Nephron (organoid): Measurements from ENCODE around the gene NECTIN1.

Experiments
- H3K27ac Mint-ChIP-seq, 3 experiments: 2 replicates each; pipeline ENCODE4 v1.8.0; 2020; ENCODE audit warnings: mixed read lengths in 3 of 3, mild to moderate bottlenecking in 2 of 3, moderate library complexity in 1 of 3
- H3K27me3 Mint-ChIP-seq: 2 replicates; pipeline ENCODE4 v1.8.0; 2021; ENCODE audit warnings: low read depth, mild to moderate bottlenecking, moderate library complexity, mixed read lengths
- H3K36me3 Mint-ChIP-seq: 2 replicates; pipeline ENCODE4 v1.8.0; 2020; ENCODE audit warnings: low read depth, mixed read lengths
- H3K4me1 Mint-ChIP-seq: 2 replicates; pipeline ENCODE4 v1.8.0; 2020; ENCODE audit warnings: mixed read lengths
- H3K4me3 Mint-ChIP-seq, 3 experiments: 2 replicates each; pipeline ENCODE4 v1.8.0; 2020; ENCODE audit warnings: mild to moderate bottlenecking in 3 of 3, mixed read lengths in 3 of 3, moderate library complexity in 2 of 3
- H3K9me3 Mint-ChIP-seq: 2 replicates; pipeline ENCODE4 v1.8.0; 2020; ENCODE audit warnings: mixed read lengths
- TF ChIP-seq, protein P1 (sequence below), 3 experiments: fragments of 200-600 bp; sonication (generic); IDR thresholded peaks; one replicate each; pipeline ENCODE4 v1.5.0; 2021; ENCODE audit warnings: antibody characterized with exemption in 3 of 3; ENCODE audit not compliant: unreplicated experiment in 3 of 3

The NECTIN1 gene

GRCh38 chr11:119624102-119624615 lies 104.8 kb downstream of the NECTIN1 start:
- Mint-ChIP-seq H3K27me3 (peaks cover 21% of the 10 kb centered on the region), H3K4me1 (peaks cover 38% of the 10 kb centered on the region), H3K4me3 (no peak overlapping the region), H3K9me3 (no peaks in the 10 kb centered on the region), H3K27ac (no peak overlapping the region), H3K36me3 (no peaks in the 10 kb centered on the region)
- TF ChIP-seq, protein P1, sequence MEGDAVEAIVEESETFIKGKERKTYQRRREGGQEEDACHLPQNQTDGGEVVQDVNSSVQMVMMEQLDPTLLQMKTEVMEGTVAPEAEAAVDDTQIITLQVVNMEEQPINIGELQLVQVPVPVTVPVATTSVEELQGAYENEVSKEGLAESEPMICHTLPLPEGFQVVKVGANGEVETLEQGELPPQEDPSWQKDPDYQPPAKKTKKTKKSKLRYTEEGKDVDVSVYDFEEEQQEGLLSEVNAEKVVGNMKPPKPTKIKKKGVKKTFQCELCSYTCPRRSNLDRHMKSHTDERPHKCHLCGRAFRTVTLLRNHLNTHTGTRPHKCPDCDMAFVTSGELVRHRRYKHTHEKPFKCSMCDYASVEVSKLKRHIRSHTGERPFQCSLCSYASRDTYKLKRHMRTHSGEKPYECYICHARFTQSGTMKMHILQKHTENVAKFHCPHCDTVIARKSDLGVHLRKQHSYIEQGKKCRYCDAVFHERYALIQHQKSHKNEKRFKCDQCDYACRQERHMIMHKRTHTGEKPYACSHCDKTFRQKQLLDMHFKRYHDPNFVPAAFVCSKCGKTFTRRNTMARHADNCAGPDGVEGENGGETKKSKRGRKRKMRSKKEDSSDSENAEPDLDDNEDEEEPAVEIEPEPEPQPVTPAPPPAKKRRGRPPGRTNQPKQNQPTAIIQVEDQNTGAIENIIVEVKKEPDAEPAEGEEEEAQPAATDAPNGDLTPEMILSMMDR (IDR thresholded peaks at IDR 0.05; ENCODE audit: unreplicated experiment in 3 of 3): peak; percentile 36 to 63 (median 56)

DNA sequence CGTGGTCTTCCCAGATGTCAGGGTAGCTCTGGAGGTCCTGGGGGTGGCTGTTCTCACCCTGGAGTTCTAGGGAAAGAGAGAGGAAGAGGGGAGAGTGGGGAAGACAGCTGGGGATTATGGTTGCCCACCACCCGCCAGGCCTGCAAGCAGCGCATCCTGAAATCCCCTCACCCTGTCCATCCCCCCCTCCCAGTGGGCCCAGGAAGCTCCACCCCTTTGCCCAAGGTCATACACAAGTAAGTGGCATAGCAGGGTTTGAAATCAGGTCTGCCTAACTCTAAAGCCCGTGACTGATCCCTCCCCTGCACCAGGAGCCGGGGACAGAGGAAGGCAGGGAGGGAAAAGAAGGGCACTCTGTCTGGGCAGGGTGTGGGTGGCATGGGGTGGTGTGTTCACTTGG lies 105.3 kb downstream of the NECTIN1 start:
- peaks cover 38% of the 10 kb centered on the region for H3K4me1 Mint-ChIP-seq
- no peaks in the 10 kb centered on the region for H3K9me3 Mint-ChIP-seq
- H3K27me3 Mint-ChIP-seq: peaks cover 20% of the 10 kb centered on the region
- TF ChIP-seq, protein P1 (IDR thresholded peaks at IDR 0.05; ENCODE audit: unreplicated experiment in 3 of 3): no peak
- no peak overlapping the region for H3K4me3 Mint-ChIP-seq
- H3K27ac Mint-ChIP-seq: no peak overlapping the region
- H3K36me3 Mint-ChIP-seq: no peaks in the 10 kb centered on the region

GRCh38 chr11:119622454-119623143 lies 106.4 kb downstream of the NECTIN1 start:
- Mint-ChIP-seq H3K27me3 (peaks cover 22% of the 10 kb centered on the region), H3K27ac (no peak overlapping the region), H3K36me3 (no peaks in the 10 kb centered on the region), H3K9me3 (no peaks in the 10 kb centered on the region), H3K4me3 (no peak overlapping the region), H3K4me1 (peaks cover 37% of the 10 kb centered on the region)
- TF ChIP-seq, protein P1 (IDR thresholded peaks at IDR 0.05; ENCODE audit: unreplicated experiment in 3 of 3): no peak

- H3K36me3 Mint-ChIP-seq: no peaks in the 10 kb centered on the region
- peaks cover 25% of the 10 kb centered on the region for H3K27me3 Mint-ChIP-seq
- no peak overlapping the region for H3K4me3 Mint-ChIP-seq
- H3K9me3 Mint-ChIP-seq: no peaks in the 10 kb centered on the region
- TF ChIP-seq, protein P1 (IDR thresholded peaks at IDR 0.05; ENCODE audit: unreplicated experiment in 3 of 3): no peak
- peak overlapping the region in 1 of 3 experiments; percentile 47 for H3K27ac Mint-ChIP-seq
- H3K4me1 Mint-ChIP-seq: peaks cover 28% of the 10 kb centered on the region
Observed at GRCh38 chr11:119619665-119620064, 109.3 kb downstream of the NECTIN1 start.

- H3K4me3 Mint-ChIP-seq: no peak overlapping the region
- no peaks in the 10 kb centered on the region for H3K36me3 Mint-ChIP-seq
Observed at GRCh38 chr11:119618208-119618909, 110.6 kb downstream of the NECTIN1 start.

More at GRCh38 chr11:119618208-119618909, 110.6 kb downstream of the NECTIN1 start:
- TF ChIP-seq, protein P1 (IDR thresholded peaks at IDR 0.05; ENCODE audit: unreplicated experiment in 3 of 3): no peak
- peaks cover 28% of the 10 kb centered on the region for H3K4me1 Mint-ChIP-seq
- H3K27ac Mint-ChIP-seq: no peak overlapping the region
- no peaks in the 10 kb centered on the region for H3K9me3 Mint-ChIP-seq
- peaks cover 29% of the 10 kb centered on the region for H3K27me3 Mint-ChIP-seq
